ENCODE results near the gene MAD1L1.

DNA sequence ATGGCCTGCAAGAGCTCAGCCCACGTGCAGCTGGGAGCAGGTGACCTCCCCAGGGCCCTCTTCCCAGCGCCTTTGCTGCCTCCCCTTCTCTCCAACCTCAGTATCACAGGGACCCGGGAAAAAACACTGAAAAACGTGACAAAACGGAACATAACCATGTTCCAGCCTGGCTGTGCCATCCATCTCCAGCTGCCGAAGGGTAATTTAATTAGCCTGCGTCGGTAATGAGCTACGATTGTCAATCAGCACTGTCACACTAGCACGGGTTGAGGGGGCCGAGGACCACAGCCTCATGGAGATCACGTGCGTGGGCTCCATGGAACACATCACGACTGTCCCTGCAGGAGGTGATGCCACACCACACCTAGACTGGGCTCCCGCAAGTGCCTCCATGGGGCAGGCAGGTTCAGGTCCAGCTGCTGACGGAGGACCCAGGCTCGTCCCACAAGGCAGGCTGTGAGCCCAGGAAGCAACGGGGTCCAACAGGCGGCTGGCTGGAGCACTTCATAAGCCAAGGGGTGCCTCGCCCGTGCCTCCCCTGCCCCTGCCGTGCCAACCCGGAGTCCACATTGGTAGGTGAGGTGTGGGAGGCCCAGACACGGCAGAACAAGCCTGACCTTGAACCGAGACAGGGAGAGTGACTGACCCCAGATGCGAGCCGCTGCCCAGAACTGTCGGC, 363.2 kb downstream of the MAD1L1 start:
- TF ChIP-seq, protein P1, sequence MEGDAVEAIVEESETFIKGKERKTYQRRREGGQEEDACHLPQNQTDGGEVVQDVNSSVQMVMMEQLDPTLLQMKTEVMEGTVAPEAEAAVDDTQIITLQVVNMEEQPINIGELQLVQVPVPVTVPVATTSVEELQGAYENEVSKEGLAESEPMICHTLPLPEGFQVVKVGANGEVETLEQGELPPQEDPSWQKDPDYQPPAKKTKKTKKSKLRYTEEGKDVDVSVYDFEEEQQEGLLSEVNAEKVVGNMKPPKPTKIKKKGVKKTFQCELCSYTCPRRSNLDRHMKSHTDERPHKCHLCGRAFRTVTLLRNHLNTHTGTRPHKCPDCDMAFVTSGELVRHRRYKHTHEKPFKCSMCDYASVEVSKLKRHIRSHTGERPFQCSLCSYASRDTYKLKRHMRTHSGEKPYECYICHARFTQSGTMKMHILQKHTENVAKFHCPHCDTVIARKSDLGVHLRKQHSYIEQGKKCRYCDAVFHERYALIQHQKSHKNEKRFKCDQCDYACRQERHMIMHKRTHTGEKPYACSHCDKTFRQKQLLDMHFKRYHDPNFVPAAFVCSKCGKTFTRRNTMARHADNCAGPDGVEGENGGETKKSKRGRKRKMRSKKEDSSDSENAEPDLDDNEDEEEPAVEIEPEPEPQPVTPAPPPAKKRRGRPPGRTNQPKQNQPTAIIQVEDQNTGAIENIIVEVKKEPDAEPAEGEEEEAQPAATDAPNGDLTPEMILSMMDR (IDR thresholded peaks at IDR 0.05), result no peak
- no peak for TF ChIP-seq POLR2A (IDR thresholded peaks at IDR 0.05)
